GM06990 (cell line): ENCODE results near the gene TECPR1.
A peak's percentile ranks its signal among the peaks of the same experiment; 100 is the strongest.

ENCODE experiments used
- DNase-seq: peaks from one replicate; pipeline ENCODE4 v3.0.0-alpha.2; 2011; ENCODE audit not compliant: insufficient read length; ENCODE audit errors: extremely low read depth
- H3K27me3 ChIP-seq: replicated peaks from 2 replicates; pipeline ENCODE4 v1.6.0; 2011; ENCODE audit warnings: low read length; ENCODE audit not compliant: control insufficient read depth, insufficient read depth
- H3K36me3 ChIP-seq: 2 replicates; pipeline ENCODE4 v1.5.1; 2011; ENCODE audit warnings: low read length; ENCODE audit not compliant: control insufficient read depth, insufficient read depth
- H3K4me3 ChIP-seq: replicated peaks from 2 replicates; pipeline ENCODE4 v1.5.1; 2011; ENCODE audit warnings: low read depth, mild to moderate bottlenecking, control low read depth, low read length
- TF ChIP-seq, protein P1 (sequence below): IDR thresholded peaks from 2 replicates; pipeline ENCODE4 v1.5.1; 2011; ENCODE audit warnings: low read length, control low read depth, mild to moderate bottlenecking, inconsistent platforms; ENCODE audit not compliant: insufficient read depth, poor library complexity, severe bottlenecking

TECPR1 gene

DNA sequence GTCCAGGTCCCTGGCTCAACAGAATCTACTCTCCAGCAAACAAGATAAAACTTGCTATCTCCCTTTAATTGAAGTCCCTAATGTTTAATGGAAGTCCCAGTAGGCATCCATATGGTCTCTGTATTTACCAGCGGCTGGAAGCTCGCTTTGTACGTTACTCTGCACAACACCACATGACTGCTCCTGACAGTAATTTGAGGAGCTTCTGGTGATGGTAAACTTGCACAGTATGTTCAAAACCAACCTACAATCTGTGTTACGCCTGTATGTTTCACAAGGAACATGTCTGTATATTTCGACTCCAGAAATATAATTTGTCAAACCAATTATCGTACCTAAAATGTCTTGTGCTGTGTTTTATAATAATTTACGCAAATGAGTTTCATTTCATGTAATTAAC lies 4.4 kb upstream of the TECPR1 start:
- H3K4me3 ChIP-seq, result no peak overlapping the region
- TF ChIP-seq, protein P1, sequence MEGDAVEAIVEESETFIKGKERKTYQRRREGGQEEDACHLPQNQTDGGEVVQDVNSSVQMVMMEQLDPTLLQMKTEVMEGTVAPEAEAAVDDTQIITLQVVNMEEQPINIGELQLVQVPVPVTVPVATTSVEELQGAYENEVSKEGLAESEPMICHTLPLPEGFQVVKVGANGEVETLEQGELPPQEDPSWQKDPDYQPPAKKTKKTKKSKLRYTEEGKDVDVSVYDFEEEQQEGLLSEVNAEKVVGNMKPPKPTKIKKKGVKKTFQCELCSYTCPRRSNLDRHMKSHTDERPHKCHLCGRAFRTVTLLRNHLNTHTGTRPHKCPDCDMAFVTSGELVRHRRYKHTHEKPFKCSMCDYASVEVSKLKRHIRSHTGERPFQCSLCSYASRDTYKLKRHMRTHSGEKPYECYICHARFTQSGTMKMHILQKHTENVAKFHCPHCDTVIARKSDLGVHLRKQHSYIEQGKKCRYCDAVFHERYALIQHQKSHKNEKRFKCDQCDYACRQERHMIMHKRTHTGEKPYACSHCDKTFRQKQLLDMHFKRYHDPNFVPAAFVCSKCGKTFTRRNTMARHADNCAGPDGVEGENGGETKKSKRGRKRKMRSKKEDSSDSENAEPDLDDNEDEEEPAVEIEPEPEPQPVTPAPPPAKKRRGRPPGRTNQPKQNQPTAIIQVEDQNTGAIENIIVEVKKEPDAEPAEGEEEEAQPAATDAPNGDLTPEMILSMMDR, result no peak
- no peaks in the 10 kb centered on the region for H3K27me3 ChIP-seq
- H3K36me3 ChIP-seq, result peaks cover 2% of the 10 kb centered on the region
- DNase-seq, result no peak

DNA sequence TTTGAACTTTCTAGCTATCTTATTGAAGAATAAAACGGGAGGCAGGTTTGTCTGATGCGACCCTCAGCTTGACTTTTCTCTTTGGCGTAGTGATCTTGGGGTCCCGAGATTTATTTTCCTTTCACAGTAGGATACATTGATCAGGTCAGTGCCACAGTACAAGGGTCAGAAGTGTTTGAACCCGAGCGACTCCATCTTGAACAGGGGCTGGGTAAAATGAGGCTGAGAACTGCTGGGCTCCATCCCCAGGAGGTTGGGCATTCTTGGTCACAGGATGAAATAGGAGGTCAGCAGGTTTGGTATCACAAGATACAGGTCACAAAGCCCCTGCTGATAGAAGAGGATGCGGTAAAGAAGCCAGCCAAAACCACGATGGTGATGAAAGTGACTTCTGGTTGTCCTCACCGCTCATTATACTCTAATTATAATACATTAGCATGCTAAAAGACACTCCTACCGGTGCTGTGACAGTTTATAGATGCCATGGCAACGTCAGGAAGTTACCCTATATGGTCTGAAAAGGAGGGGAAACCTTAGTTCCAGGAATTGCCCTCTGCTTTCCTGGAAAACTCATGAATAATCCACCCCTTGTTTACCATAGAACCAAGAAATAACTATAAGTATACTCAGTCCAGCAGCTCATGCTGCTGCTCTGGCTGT lies 3.0 kb upstream of the TECPR1 start:
- Histone ChIP-seq H3K4me3 (no peak overlapping the region), H3K27me3 (no peaks in the 10 kb centered on the region), H3K36me3 (peaks cover 2% of the 10 kb centered on the region)
- TF ChIP-seq, protein P1, result no peak
- DNase-seq, result no peak

DNA sequence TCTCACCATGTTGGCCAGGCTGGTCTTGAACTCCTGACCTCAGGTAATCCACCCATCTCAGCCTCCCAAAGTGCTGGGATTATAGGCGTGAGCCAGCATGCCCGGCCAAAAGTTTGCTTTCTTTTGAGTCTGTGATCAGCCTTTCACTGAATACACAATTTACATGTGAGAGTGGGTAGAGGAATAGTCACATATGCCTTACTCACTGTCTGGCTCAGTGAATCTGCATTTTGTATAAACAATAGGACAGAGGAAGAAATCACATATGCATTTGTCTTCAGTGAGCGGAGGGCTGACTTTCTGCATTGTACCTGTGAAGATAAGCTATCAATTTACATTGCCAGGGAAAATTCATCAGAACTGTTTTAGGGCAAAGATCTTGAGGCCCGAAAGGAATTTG lies 2.5 kb upstream of the TECPR1 start:
- DNase-seq, result no peak
- no peaks in the 10 kb centered on the region for H3K27me3 ChIP-seq
- H3K36me3 ChIP-seq, result peaks cover 1% of the 10 kb centered on the region
- H3K4me3 ChIP-seq, result no peak overlapping the region
- TF ChIP-seq, protein P1, result no peak

DNA sequence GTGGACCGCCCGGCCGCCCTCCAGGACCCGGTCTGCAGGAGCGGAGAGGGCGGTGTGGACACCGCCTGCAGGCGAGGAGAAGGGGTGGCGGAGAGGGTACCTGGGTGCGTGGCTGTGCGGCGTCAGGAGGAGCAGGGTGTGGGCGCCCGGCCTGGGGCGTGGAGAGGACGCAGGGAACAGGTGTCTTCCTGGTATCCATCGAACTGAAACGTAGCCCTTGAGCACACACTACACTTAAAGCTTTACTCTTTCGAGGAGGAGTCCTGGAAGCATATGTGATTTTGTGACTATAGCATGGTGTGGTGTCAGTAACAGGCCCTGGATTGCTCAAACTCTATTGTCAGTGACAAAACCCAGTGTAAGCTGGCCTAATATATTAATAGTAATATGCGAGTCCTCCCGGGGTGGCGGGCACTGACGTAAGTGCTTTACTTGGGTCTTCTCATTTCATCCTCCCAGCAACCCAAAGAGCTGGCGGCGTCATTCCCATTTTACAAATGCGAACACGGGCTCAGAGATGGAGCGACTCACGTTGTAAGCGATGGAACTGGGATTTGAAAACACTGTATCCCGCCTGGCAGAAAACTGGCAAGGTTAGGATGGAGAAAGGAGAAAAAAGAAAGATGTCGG lies 508 bp upstream of the TECPR1 start:
- DNase-seq, result no peak
- Histone ChIP-seq H3K36me3 (peaks cover 1% of the 10 kb centered on the region; the same call in 1 of the 2 replicates), H3K27me3 (no peaks in the 10 kb centered on the region), H3K4me3 (peak overlapping the region; percentile 79)
- TF ChIP-seq, protein P1, result no peak

DNA sequence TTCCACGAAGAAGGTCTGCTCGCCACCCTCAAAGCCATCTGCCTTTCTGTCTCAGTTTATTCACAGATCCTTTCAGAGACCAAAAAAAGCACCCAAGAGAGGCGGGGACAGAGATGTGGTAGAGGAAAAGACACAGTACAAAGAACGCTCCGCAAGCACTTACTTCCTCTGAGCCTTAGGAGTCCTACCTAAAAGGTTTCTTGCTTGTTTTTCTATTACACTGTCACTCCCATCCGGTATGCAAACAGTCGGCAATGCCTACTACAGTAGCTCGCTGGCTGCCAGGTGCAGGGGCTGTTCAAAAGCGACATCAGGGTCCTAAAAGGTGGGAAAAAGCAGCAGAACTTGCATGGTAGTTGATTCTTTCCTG lies 816 bp downstream of the TECPR1 start:
- no peak for DNase-seq
- TF ChIP-seq, protein P1, result no peak
- peak overlapping the region; percentile 79 for H3K4me3 ChIP-seq
- H3K36me3 ChIP-seq, result no peaks in the 10 kb centered on the region; the same call in 1 of the 2 replicates
- H3K27me3 ChIP-seq, result no peaks in the 10 kb centered on the region
